GM12878 (cell line): Measurements from ENCODE around the gene FRZB. TPM values are rescaled to one million over a fixed set of nuclear protein-coding genes. Genes with fewer than 3 reads are reported as not detected.

Source experiments
- ATF7 ChIP-seq: fragments of 450-650 bp; IDR thresholded peaks from 2 replicates; pipeline ENCODE4 v1.6.1; 2016; ENCODE audit warnings: low read depth, mild to moderate bottlenecking
- CEBPZ ChIP-seq: fragments of 150-350 bp; IDR thresholded peaks from 2 replicates; pipeline ENCODE4 v1.6.1; 2016; ENCODE audit warnings: low read depth, low read length
- JUNB ChIP-seq: IDR thresholded peaks from 2 replicates; pipeline ENCODE4 v1.6.1; 2016; ENCODE audit warnings: antibody characterized with exemption, mild to moderate bottlenecking
- PAX8 ChIP-seq: fragments of 450-650 bp; IDR thresholded peaks from 2 replicates; pipeline ENCODE4 v1.6.1; 2017; ENCODE audit warnings: mild to moderate bottlenecking, moderate library complexity
- ZBTB40 ChIP-seq: fragments of 450-650 bp; IDR thresholded peaks from 2 replicates; pipeline ENCODE4 v1.6.1; 2016; ENCODE audit warnings: mild to moderate bottlenecking, moderate library complexity, borderline replicate concordance
- polyA plus RNA-seq, 11 experiments: library from polyadenylated mRNA; depleted of rRNA in 4 of 11; unstranded in 6 of 11; stranded (reverse) in 5 of 11; fragments of >200 nt; fragmentation: Nextera tagmentation in 4 of 11; fragmentation: Illumina TruSeq in 1 of 11; extraction: Ambion mirVana in 4 of 11; extraction: Trizol in 1 of 11; gene quantifications; 1 replicate in 1 of 11; 2 replicates in 10 of 11; pipeline versions ENCODE4 v1.2.1 to v1.2.3, GENCODE V29; 2011 to 2016; ENCODE audit warnings: inconsistent platforms in 2 of 11, missing spikeins in 2 of 11, low read depth in 1 of 11
- total RNA-seq, 4 experiments: library from RNA; depleted of rRNA in 3 of 4; stranded (reverse); fragments of >200 nt in 3 of 4; fragmentation: Illumina TruSeq in 1 of 4; extraction: Trizol in 1 of 4; gene quantifications; 2 replicates each; pipeline versions ENCODE4 v1.2.1 to v1.2.3, GENCODE V29; 2013 to 2021

FRZB gene
- total and polyA plus RNA-seq, 10 of the 15 experiments (the other 5 are each of a cell fraction or from before 2014, with no cell fraction given): 0.03 TPM; not detected in 9

DNA sequence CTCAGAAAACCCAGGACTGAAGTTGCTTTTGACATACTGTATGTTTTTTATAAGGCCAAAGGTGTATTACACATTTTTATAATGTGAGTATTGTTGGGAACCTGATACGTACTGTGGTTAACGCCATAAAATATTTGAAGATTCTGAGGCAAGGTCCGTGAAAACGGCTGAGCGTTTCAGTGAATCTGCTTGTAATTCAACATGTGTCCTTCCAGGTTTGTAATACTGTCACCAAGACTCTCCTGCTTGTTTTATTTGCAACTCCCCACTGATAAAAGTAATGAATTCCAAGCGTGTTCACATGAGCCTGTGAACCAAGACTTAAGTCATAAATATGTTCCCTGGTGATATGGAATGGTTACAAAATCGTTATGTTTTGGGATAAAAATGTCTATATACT is 23.9 kb upstream of the FRZB start (continued):
- TF ChIP-seq ZBTB40: no peak
- TF ChIP-seq JUNB: no peak
- TF ChIP-seq ATF7: no peak
- TF ChIP-seq PAX8: no peak
- no peak for TF ChIP-seq CEBPZ
